Lower leg skin (tissue), 4 donors: ENCODE measurements around the gene CNOT4. TPM values are rescaled to one million over a fixed set of nuclear protein-coding genes. Genes with fewer than 3 reads are reported as not detected.

ENCODE experiments used
- DNase-seq, 2 donors: peaks; one replicate each; pipeline ENCODE4 v3.0.0-alpha.2; 2019; ENCODE audit warnings: low spot score in 2 of 2
- H3K4me3 ChIP-seq: fragments of 200-600 bp; sonication (generic); 2 replicates; pipeline ENCODE4 v1.5.1; 2017; ENCODE audit warnings: mild to moderate bottlenecking, low read depth; ENCODE audit not compliant: poor library complexity, severe bottlenecking
- CTCF ChIP-seq, 3 donors: fragments of 450-650 bp; IDR thresholded peaks; one replicate each; pipeline ENCODE4 v1.5.1; 2016; ENCODE audit warnings: antibody characterized with exemption in 3 of 3, mild to moderate bottlenecking in 3 of 3, moderate library complexity in 2 of 3
- POLR2A ChIP-seq, 2 donors: fragments of 450-650 bp; IDR thresholded peaks; one replicate each; pipeline ENCODE4 v1.6.1; 2016 to 2017; ENCODE audit warnings: antibody characterized with exemption in 2 of 2, mild to moderate bottlenecking in 1 of 2, moderate library complexity in 1 of 2
- WGBS, 2 donors: methylation state at CpG; one replicate each; pipeline ENCODE4 v1.1.5; 2018; 5-methylcytosine and 5-hydroxymethylcytosine counted together
- intact Hi-C: fragments of 100-400 bp; cut with DNase I; formaldehyde crosslinking; loops from one replicate; pipeline ENCODE4 v1.15.0; 2023; ENCODE audit warnings: low total_unique reads
- total RNA-seq, 4 donors: library from RNA; depleted of rRNA; stranded (reverse); fragments of >200 nt; gene quantifications; one replicate each; pipeline ENCODE4 v1.1.0, GENCODE V29; 2016

CNOT4 gene
- total RNA-seq, 4 donors from 2014 or later, result 13.4 to 20.4 (median 16.4) TPM

- intact Hi-C loops, result no loop called here
- no peak overlapping the region for H3K4me3 ChIP-seq
- 60 to 92% methylated on average over 3 of the region's 3 CpGs for WGBS, 2 donors
- no peak for DNase-seq
- no peak for TF ChIP-seq POLR2A (IDR thresholded peaks at IDR 0.05)
- no peak for TF ChIP-seq CTCF (IDR thresholded peaks at IDR 0.05)
These were observed 42.2 kb upstream of the CNOT4 start for GRCh38 chr7:135552148-135552547.

GRCh38 chr7:135550196-135550595 is 40.3 kb upstream of the CNOT4 start:
- no peak overlapping the region for H3K4me3 ChIP-seq
- intact Hi-C loops, result no loop called here
- no peak for DNase-seq
- WGBS, 2 donors, result 65 to 71% methylated on average over 7 of the region's 7 CpGs
- TF ChIP-seq CTCF (IDR thresholded peaks at IDR 0.05) (no peak), POLR2A (IDR thresholded peaks at IDR 0.05) (no peak)

- TF ChIP-seq POLR2A (IDR thresholded peaks at IDR 0.05), result no peak
- no peak for TF ChIP-seq CTCF (IDR thresholded peaks at IDR 0.05)
- peak in 1 of 2 donors; percentile 36 for DNase-seq
- 86 to 90% methylated on average over 6 of the region's 6 CpGs for WGBS, 2 donors
These were observed 31.1 kb upstream of the CNOT4 start for GRCh38 chr7:135541029-135541428.

DNA sequence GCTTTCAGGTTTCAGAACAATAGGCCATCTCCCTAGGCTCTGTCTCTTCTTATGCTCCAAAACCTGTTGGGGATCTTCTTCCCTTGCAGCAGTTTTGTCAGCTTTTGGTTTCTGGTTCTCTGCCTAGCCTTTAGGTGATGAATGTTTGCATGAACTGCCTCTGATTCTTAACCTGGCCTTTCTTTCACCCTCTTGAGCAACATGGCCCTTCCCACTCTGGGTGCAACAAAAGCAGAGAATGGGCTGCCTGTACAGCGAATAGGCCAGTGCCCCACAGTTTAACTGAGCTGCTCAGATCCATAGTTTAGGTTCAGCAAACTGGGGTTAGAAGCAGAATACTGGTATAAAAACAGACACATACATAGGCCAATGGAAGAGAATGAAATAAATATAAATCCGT is 29.7 kb upstream of the CNOT4 start:
- WGBS, 2 donors, result 90 to 98% methylated on average over 2 of the region's 2 CpGs
- H3K4me3 ChIP-seq, result no peak overlapping the region
- TF ChIP-seq CTCF (IDR thresholded peaks at IDR 0.05), result no peak
- no peak for TF ChIP-seq POLR2A (IDR thresholded peaks at IDR 0.05)
- intact Hi-C loops, result no loop called here
- DNase-seq, result no peak

More at GRCh38 chr7:135541029-135541428, 31.1 kb upstream of the CNOT4 start:
- no peak overlapping the region for H3K4me3 ChIP-seq
- intact Hi-C loops, result no loop called here

- intact Hi-C loops, result no loop called here
These were observed 28.5 kb upstream of the CNOT4 start for GRCh38 chr7:135538376-135538775.

More at GRCh38 chr7:135538376-135538775, 28.5 kb upstream of the CNOT4 start:
- TF ChIP-seq POLR2A (IDR thresholded peaks at IDR 0.05) (no peak), CTCF (IDR thresholded peaks at IDR 0.05) (no peak)
- H3K4me3 ChIP-seq, result no peak overlapping the region
- no peak for DNase-seq
- WGBS, 2 donors, result 15 to 25% methylated on average over 3 of the region's 3 CpGs
